IMR-90 (cell line): ENCODE results near the gene OXSR1. TPM values are rescaled to one million over a fixed set of nuclear protein-coding genes. Genes with fewer than 3 reads are reported as not detected.
A peak's percentile ranks its signal among the peaks of the same experiment; 100 is the strongest.

ENCODE experiments used
- ATAC-seq: fragments of 200-7000 bp; cut with Tn5 transposase; 2 replicates; pipeline ENCODE4 v1.9.1; 2020; ENCODE audit warnings: low read depth, mild to moderate bottlenecking, moderate library complexity
- BruUV-seq: library from RNA; stranded (reverse); fragments of 400-500 nt; replicated peaks from 2 replicates; lab custom pipeline; 2021; lab: Mats Ljungman, UMichigan
- CTCF ChIA-PET: fragments of 300-600 bp; formaldehyde crosslinking; extraction: SDS; loops from one replicate; lab custom pipeline; 2021; ENCODE audit warnings: antibody characterized with exemption; lab: Yijun Ruan, JAX
- POLR2A ChIA-PET: fragments of 300-600 bp; sonication (Branson Sonifier 250); formaldehyde crosslinking; loops from one replicate; lab custom pipeline; 2022; ENCODE audit warnings: antibody characterized with exemption; ENCODE audit not compliant: unreplicated experiment; lab: Charles Lee
- DNase-seq: peaks from one replicate; pipeline ENCODE4 v3.0.0; 2013
- H2AFZ ChIP-seq: replicated peaks from 2 replicates; pipeline ENCODE3; 2013; ENCODE audit warnings: low read length, mild to moderate bottlenecking; ENCODE audit not compliant: poor library complexity
- H2AK5ac ChIP-seq: 2 replicates; pipeline ENCODE4 v1.6.1; 2013; ENCODE audit warnings: low read depth, low read length, inconsistent platforms
- H2AK9ac ChIP-seq: replicated peaks from 2 replicates; pipeline ENCODE3; 2013; ENCODE audit warnings: mild to moderate bottlenecking, low read depth, low read length, moderate library complexity; ENCODE audit not compliant: poor library complexity
- H2BK120ac ChIP-seq: 2 replicates; pipeline ENCODE4 v1.6.1; 2013; ENCODE audit warnings: low read depth, low read length, inconsistent platforms
- H2BK15ac ChIP-seq: 3 replicates; pipeline ENCODE4 v1.6.1; 2013; ENCODE audit warnings: low read depth, low read length, inconsistent platforms
- H2BK20ac ChIP-seq: 2 replicates; pipeline ENCODE4 v1.6.1; 2013; ENCODE audit warnings: low read depth, mild to moderate bottlenecking, inconsistent platforms, low read length, moderate library complexity
- H2BK5ac ChIP-seq: 2 replicates; pipeline ENCODE4 v1.6.1; 2013; ENCODE audit warnings: mild to moderate bottlenecking, low read depth, low read length, inconsistent platforms; ENCODE audit not compliant: poor library complexity, severe bottlenecking
- H3K14ac ChIP-seq: replicated peaks from 2 replicates; pipeline ENCODE4 v1.6.1; 2013; ENCODE audit warnings: low read depth, low read length, inconsistent platforms
- H3K18ac ChIP-seq: 2 replicates; pipeline ENCODE4 v1.6.1; 2013; ENCODE audit warnings: low read depth, low read length, control low read depth
- H3K23ac ChIP-seq: 2 replicates; pipeline ENCODE4 v1.6.1; 2013; ENCODE audit warnings: low read depth, low read length, inconsistent platforms
- H3K27ac ChIP-seq: 2 replicates; pipeline ENCODE4 v1.5.1; 2013; ENCODE audit warnings: mild to moderate bottlenecking, control low read depth, low read length; ENCODE audit not compliant: insufficient read depth
- H3K27me3 ChIP-seq: 2 replicates; pipeline ENCODE4 v1.6.1; 2013; ENCODE audit warnings: low read length; ENCODE audit not compliant: control insufficient read depth, insufficient read depth
- H3K36me3 ChIP-seq: 2 replicates; pipeline ENCODE4 v1.6.1; 2013; ENCODE audit warnings: low read length, mixed read lengths; ENCODE audit not compliant: control insufficient read depth, insufficient read depth
- H3K4ac ChIP-seq: 2 replicates; pipeline ENCODE4 v1.6.1; 2013; ENCODE audit warnings: low read depth, low read length, inconsistent platforms
- H3K4me1 ChIP-seq: 2 replicates; pipeline ENCODE4 v1.6.1; 2013; ENCODE audit warnings: low read length, mixed read lengths; ENCODE audit not compliant: control insufficient read depth, insufficient read depth
- H3K4me2 ChIP-seq: 2 replicates; pipeline ENCODE4 v1.6.1; 2013; ENCODE audit warnings: low read depth, mild to moderate bottlenecking, control low read depth, low read length, moderate library complexity
- H3K4me3 ChIP-seq: 2 replicates; pipeline ENCODE4 v1.5.1; 2013; ENCODE audit warnings: low read depth, mild to moderate bottlenecking, control low read depth, low read length, moderate library complexity; ENCODE audit not compliant: insufficient read depth
- H3K56ac ChIP-seq: 2 replicates; pipeline ENCODE4 v1.6.1; 2013; ENCODE audit warnings: low read length, inconsistent platforms; ENCODE audit not compliant: insufficient read depth; ENCODE audit errors: extremely low read depth
- H3K79me1 ChIP-seq, 2 experiments: 2 replicates each; pipeline ENCODE4 v1.6.1; 2013; ENCODE audit warnings: low read length in 2 of 2, inconsistent platforms in 1 of 2, low read depth in 1 of 2
- H3K9ac ChIP-seq: 2 replicates; pipeline ENCODE4 v1.6.1; 2013; ENCODE audit warnings: low read depth, low read length, control low read depth
- H3K9me1 ChIP-seq: 2 replicates; pipeline ENCODE4 v1.6.1; 2013; ENCODE audit warnings: low read length, inconsistent platforms; ENCODE audit not compliant: insufficient read depth
- H3K9me3 ChIP-seq: 2 replicates; pipeline ENCODE4 v1.6.1; 2013; ENCODE audit warnings: low read length; ENCODE audit not compliant: control insufficient read depth, insufficient read depth
- H4K20me1 ChIP-seq: 2 replicates; pipeline ENCODE4 v1.6.1; 2013; ENCODE audit warnings: low read length, inconsistent platforms; ENCODE audit not compliant: insufficient read depth
- H4K5ac ChIP-seq: 2 replicates; pipeline ENCODE4 v1.6.1; 2013; ENCODE audit warnings: mild to moderate bottlenecking, low read depth, low read length, control low read depth
- H4K8ac ChIP-seq, 2 experiments: 2 replicates each; pipeline ENCODE4 v1.6.1; 2013; ENCODE audit warnings: low read depth in 2 of 2, low read length in 2 of 2, control low read depth in 1 of 2, inconsistent platforms in 1 of 2
- H4K91ac ChIP-seq: 2 replicates; pipeline ENCODE4 v1.6.1; 2013; ENCODE audit warnings: low read depth, low read length, inconsistent platforms; ENCODE audit not compliant: insufficient read depth
- BHLHE40 ChIP-seq: fragments of 150-350 bp; IDR thresholded peaks from 2 replicates; pipeline ENCODE4 v1.6.1; 2016; ENCODE audit warnings: mild to moderate bottlenecking, low read depth, low read length
- CHD1 ChIP-seq: IDR thresholded peaks from 2 replicates; pipeline ENCODE4 v1.6.1; 2012; ENCODE audit warnings: low read depth, low read length, improper control_type of control experiment
- FOS ChIP-seq: fragments of 150-350 bp; IDR thresholded peaks from 2 replicates; pipeline ENCODE4 v1.6.1; 2016; ENCODE audit warnings: low read depth, low read length
- MAFK ChIP-seq: IDR thresholded peaks from 2 replicates; pipeline ENCODE4 v1.6.1; 2012; ENCODE audit warnings: low read depth, low read length, improper control_type of control experiment
- MAZ ChIP-seq: IDR thresholded peaks from 2 replicates; pipeline ENCODE4 v1.6.1; 2012; ENCODE audit warnings: low read depth, mild to moderate bottlenecking, low read length, improper control_type of control experiment, moderate library complexity, borderline replicate concordance
- MXI1 ChIP-seq: IDR thresholded peaks from 2 replicates; pipeline ENCODE4 v1.6.1; 2012; ENCODE audit warnings: low read depth, mild to moderate bottlenecking, low read length, moderate library complexity, borderline replicate concordance
- POLR2A ChIP-seq: IDR thresholded peaks from 2 replicates; pipeline ENCODE4 v1.6.1; 2012; ENCODE audit warnings: mild to moderate bottlenecking, low read depth, low read length
- RCOR1 ChIP-seq: IDR thresholded peaks from 2 replicates; pipeline ENCODE4 v1.6.1; 2012; ENCODE audit warnings: mild to moderate bottlenecking, low read length, improper control_type of control experiment; ENCODE audit not compliant: insufficient replicate concordance
- RFX5 ChIP-seq: IDR thresholded peaks from 2 replicates; pipeline ENCODE4 v1.8.0; 2012; ENCODE audit warnings: low read depth, mild to moderate bottlenecking, low read length, moderate library complexity
- SMC3 ChIP-seq: fragments of 150-350 bp; IDR thresholded peaks from 2 replicates; pipeline ENCODE4 v1.6.1; 2016; ENCODE audit warnings: low read depth, mild to moderate bottlenecking, antibody characterized with exemption, low read length, moderate library complexity
- WGBS, 2 experiments: methylation state at CpG; one replicate each; pipeline versions ENCODE4 v1.1.5 to v1.1.7; 2013; ENCODE audit warnings: missing lambda C conversion rate in 2 of 2; ENCODE audit not compliant: insufficient read length in 1 of 2; ENCODE audit errors: extremely low coverage in 2 of 2; 5-methylcytosine and 5-hydroxymethylcytosine counted together
- dilution Hi-C: fragments of 300-500 bp; cut with HindIII; formaldehyde crosslinking; loops from one replicate; pipeline ENCODE4 v1.14.3; 2018; ENCODE audit warnings: low sequenced_read_pairs; ENCODE audit not compliant: unreplicated experiment
- in situ Hi-C: fragments of 300-500 bp; cut with MboI; formaldehyde crosslinking; loops from 3 replicates; pipeline ENCODE4 v1.14.3; 2019; ENCODE audit warnings: low sequenced_read_pairs, inconsistent platforms, mixed read lengths
- intact Hi-C: fragments of 100-400 bp; cut with micrococcal nuclease; formaldehyde crosslinking; loops from 2 replicates; pipeline ENCODE4 v1.10.0; 2022
- polyA plus RNA-seq, 3 experiments: library from polyadenylated mRNA; depleted of rRNA; stranded (reverse); fragments of >200 nt; gene quantifications; 2 replicates each; pipeline ENCODE4 v1.2.3, GENCODE V29; 2012; ENCODE audit warnings: low replicate concordance in 1 of 3
- total RNA-seq: library from RNA; depleted of rRNA; stranded (reverse); fragments of >200 nt; gene quantifications from 2 replicates; pipeline ENCODE4 v1.2.3, GENCODE V29; 2012
- TF ChIP-seq, protein P1 (sequence below): conservative IDR thresholded peaks from 2 replicates; pipeline ENCODE4 v1.5.1; 2012; ENCODE audit warnings: mild to moderate bottlenecking, low read depth, low read length, improper control_type of control experiment
- TF ChIP-seq, protein P2 (sequence below): fragments of 150-350 bp; IDR thresholded peaks from 2 replicates; pipeline ENCODE4 v1.6.1; 2017; ENCODE audit warnings: mild to moderate bottlenecking, antibody characterized with exemption, low read length, low read depth
- TF ChIP-seq, protein P3 (sequence below): fragments of 150-350 bp; IDR thresholded peaks from 2 replicates; pipeline ENCODE4 v1.6.1; 2016; ENCODE audit warnings: low read depth, mild to moderate bottlenecking, low read length, moderate library complexity, borderline replicate concordance

Gene OXSR1
- total and polyA plus RNA-seq, 2 of the 4 experiments (the other 2 are of a cell fraction) = 32.9 to 37.6 TPM

DNA sequence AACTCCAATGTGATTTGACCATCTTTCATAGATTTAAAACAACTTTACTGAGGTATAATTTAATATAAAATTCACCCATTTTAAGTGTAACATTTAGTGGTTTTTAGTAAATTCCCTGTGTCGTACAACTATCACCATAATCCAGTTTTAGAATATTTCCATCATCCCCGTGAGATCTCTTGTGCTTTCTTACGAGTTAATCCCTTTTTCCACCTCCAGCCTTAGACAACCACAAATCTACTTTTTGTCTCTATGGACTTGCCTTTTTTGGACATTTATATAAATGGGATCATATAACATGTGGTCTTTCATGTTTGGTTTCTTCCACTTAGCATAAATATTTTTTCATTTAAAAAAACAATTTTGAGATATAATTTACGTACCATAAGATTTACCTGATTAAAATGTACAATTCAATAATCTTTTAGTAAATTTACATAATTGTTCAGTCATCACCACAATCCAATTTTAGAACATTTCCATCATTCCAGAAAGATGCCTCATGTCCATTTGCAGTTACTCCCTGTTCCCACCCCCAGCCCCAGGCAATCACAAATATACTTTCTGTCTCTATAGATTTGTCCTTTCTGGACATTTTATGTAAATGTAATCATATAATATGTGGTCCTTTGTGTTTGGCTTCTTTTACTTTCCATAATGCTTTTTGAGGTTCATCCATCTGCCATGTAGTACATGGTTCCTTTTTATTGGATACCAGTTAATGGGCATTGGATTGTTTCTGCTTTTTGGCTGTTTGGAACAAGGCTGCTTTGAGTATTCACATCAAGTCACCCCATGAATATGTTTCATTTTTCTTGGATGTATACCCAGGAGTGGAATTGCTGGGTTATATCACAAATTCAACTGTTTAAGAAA lies 3.1 kb downstream of the OXSR1 start:
- ChIA-PET CTCF (no interaction called here), POLR2A (no interaction called here)
- ATAC-seq (no peak), DNase-seq (peak; percentile 67)
- no peaks in the 10 kb centered on the region for H3K27me3 ChIP-seq
- H3K4me3 ChIP-seq = peak overlapping the region; percentile 32; the same call in 1 of the 2 replicates
- peaks cover 10% of the 10 kb centered on the region; the same call in 1 of the 2 replicates for H3K9me1 ChIP-seq
- peak overlapping the region; percentile 71; the same call in 1 of the 2 replicates for H4K5ac ChIP-seq
- H3K79me1 ChIP-seq = peaks cover 0 to 31% of the 10 kb centered on the region in 2 experiments; a peak in 2 of 4 replicates
- peak overlapping the region; percentile 88 for H3K14ac ChIP-seq
- H2BK20ac ChIP-seq = peak overlapping the region; percentile 85; the same call in 1 of the 2 replicates
- no peak overlapping the region; the same call in 1 of the 2 replicates for H2AK5ac ChIP-seq
- H2AFZ ChIP-seq = no peak overlapping the region
- H4K20me1 ChIP-seq = peaks cover 22% of the 10 kb centered on the region; the same call in 1 of the 2 replicates
- peak overlapping the region; percentile 76; the same call in 1 of the 3 replicates for H2BK15ac ChIP-seq
- no peak overlapping the region for H2AK9ac ChIP-seq
- no TSS peak for BruUV-seq
- peak overlapping the region; percentile 94; the same call in 1 of the 2 replicates for H3K4me2 ChIP-seq
- peak overlapping the region; percentile 70; the same call in 1 of the 2 replicates for H3K56ac ChIP-seq
- peak overlapping the region; percentile 93; the same call in 1 of the 2 replicates for H3K4ac ChIP-seq
- H4K8ac ChIP-seq = peak overlapping the region in 1 of 2 experiments; percentile 82; a peak in 2 of 4 replicates
- H3K27ac ChIP-seq = peak overlapping the region; percentile 14; the same call in 1 of the 2 replicates
- peak overlapping the region; percentile 90; the same call in 1 of the 2 replicates for H3K23ac ChIP-seq
- H4K91ac ChIP-seq = peak overlapping the region; percentile 64
- peak overlapping the region; percentile 96 for H2BK5ac ChIP-seq
- peaks cover 10% of the 10 kb centered on the region for H3K4me1 ChIP-seq
- H3K18ac ChIP-seq = peak overlapping the region; percentile 83; the same call in 1 of the 2 replicates
- intact Hi-C loops (no loop called here), dilution Hi-C loops (no loop called here), in situ Hi-C loops (no loop called here)
- H3K36me3 ChIP-seq = no peaks in the 10 kb centered on the region
- WGBS, 2 experiments = no CpG with 5 or more reads among the region's 4 CpGs
- H3K9ac ChIP-seq = peak overlapping the region; percentile 12; the same call in 1 of the 2 replicates
- peak overlapping the region; percentile 90 for H2BK120ac ChIP-seq
- H3K9me3 ChIP-seq = no peaks in the 10 kb centered on the region
- no peak for TF ChIP-seq POLR2A
- no peak for TF ChIP-seq SMC3
- no peak for TF ChIP-seq RFX5
- no peak for TF ChIP-seq MAZ
- TF ChIP-seq MAFK = no peak
- TF ChIP-seq, protein P1, sequence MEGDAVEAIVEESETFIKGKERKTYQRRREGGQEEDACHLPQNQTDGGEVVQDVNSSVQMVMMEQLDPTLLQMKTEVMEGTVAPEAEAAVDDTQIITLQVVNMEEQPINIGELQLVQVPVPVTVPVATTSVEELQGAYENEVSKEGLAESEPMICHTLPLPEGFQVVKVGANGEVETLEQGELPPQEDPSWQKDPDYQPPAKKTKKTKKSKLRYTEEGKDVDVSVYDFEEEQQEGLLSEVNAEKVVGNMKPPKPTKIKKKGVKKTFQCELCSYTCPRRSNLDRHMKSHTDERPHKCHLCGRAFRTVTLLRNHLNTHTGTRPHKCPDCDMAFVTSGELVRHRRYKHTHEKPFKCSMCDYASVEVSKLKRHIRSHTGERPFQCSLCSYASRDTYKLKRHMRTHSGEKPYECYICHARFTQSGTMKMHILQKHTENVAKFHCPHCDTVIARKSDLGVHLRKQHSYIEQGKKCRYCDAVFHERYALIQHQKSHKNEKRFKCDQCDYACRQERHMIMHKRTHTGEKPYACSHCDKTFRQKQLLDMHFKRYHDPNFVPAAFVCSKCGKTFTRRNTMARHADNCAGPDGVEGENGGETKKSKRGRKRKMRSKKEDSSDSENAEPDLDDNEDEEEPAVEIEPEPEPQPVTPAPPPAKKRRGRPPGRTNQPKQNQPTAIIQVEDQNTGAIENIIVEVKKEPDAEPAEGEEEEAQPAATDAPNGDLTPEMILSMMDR = no peak
- TF ChIP-seq, protein P2, sequence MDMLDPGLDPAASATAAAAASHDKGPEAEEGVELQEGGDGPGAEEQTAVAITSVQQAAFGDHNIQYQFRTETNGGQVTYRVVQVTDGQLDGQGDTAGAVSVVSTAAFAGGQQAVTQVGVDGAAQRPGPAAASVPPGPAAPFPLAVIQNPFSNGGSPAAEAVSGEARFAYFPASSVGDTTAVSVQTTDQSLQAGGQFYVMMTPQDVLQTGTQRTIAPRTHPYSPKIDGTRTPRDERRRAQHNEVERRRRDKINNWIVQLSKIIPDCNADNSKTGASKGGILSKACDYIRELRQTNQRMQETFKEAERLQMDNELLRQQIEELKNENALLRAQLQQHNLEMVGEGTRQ = no peak
- no peak for TF ChIP-seq RCOR1
- no peak for TF ChIP-seq MXI1
- no peak for TF ChIP-seq CHD1
- TF ChIP-seq, protein P3, sequence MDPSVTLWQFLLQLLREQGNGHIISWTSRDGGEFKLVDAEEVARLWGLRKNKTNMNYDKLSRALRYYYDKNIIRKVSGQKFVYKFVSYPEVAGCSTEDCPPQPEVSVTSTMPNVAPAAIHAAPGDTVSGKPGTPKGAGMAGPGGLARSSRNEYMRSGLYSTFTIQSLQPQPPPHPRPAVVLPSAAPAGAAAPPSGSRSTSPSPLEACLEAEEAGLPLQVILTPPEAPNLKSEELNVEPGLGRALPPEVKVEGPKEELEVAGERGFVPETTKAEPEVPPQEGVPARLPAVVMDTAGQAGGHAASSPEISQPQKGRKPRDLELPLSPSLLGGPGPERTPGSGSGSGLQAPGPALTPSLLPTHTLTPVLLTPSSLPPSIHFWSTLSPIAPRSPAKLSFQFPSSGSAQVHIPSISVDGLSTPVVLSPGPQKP = no peak
- no peak for TF ChIP-seq FOS
- TF ChIP-seq BHLHE40 = no peak
